WERI-Rb-1 (cell line): Measurements from ENCODE around the gene CPNE7.
"Not testable (repeated sequence)": the region's sequence is repeated elsewhere in the genome, so short reads cannot be mapped to it uniquely, and the experiment has no call there.

ENCODE experiments used
- DNase-seq: peaks from one replicate; pipeline ENCODE4 v3.0.0-alpha.2; 2020
- H3K27ac ChIP-seq: fragments of 250-450 bp; sonication (Bioruptor Pico); 2 replicates; pipeline ENCODE4 v1.5.1; 2020; ENCODE audit warnings: mild to moderate bottlenecking, moderate library complexity
- H3K27me3 ChIP-seq: fragments of 250-450 bp; sonication (Bioruptor Pico); 2 replicates; pipeline ENCODE4 v1.5.1; 2021; ENCODE audit warnings: mild to moderate bottlenecking, low read depth, moderate library complexity; ENCODE audit not compliant: insufficient read depth, severe bottlenecking
- H3K36me3 ChIP-seq: fragments of 250-450 bp; sonication (Bioruptor Pico); 2 replicates; pipeline ENCODE4 v1.5.1; 2020; ENCODE audit warnings: mild to moderate bottlenecking, moderate library complexity
- H3K4me3 ChIP-seq: 2 replicates; pipeline ENCODE4 v1.5.1; 2011; ENCODE audit warnings: low read depth, mild to moderate bottlenecking, control low read depth, low read length
- H3K9me3 ChIP-seq: fragments of 250-450 bp; sonication (Bioruptor Pico); 2 replicates; pipeline ENCODE4 v1.5.1; 2021; ENCODE audit warnings: mild to moderate bottlenecking, moderate library complexity; ENCODE audit not compliant: severe bottlenecking
- CTCF ChIP-seq: IDR thresholded peaks from 2 replicates; pipeline ENCODE4 v1.5.1; 2011; ENCODE audit warnings: low read depth, mild to moderate bottlenecking, control low read depth, inconsistent platforms, low read length

Gene CPNE7

GRCh38 chr16:89586853-89587252 is 11.3 kb downstream of the CPNE7 start:
- Histone ChIP-seq H3K27me3 (no peaks in the 10 kb centered on the region), H3K4me3 (no peak overlapping the region), H3K27ac (no peak overlapping the region), H3K9me3 (no peaks in the 10 kb centered on the region), H3K36me3 (no peaks in the 10 kb centered on the region)
- TF ChIP-seq CTCF, result no peak
- DNase-seq, result no peak

- not testable (repeated sequence) for H3K27ac ChIP-seq, H3K4me3 ChIP-seq, H3K36me3 ChIP-seq, H3K9me3 ChIP-seq, H3K27me3 ChIP-seq, DNase-seq
Observed at GRCh38 chr16:89587676-89588075, 12.1 kb downstream of the CPNE7 start.

DNA sequence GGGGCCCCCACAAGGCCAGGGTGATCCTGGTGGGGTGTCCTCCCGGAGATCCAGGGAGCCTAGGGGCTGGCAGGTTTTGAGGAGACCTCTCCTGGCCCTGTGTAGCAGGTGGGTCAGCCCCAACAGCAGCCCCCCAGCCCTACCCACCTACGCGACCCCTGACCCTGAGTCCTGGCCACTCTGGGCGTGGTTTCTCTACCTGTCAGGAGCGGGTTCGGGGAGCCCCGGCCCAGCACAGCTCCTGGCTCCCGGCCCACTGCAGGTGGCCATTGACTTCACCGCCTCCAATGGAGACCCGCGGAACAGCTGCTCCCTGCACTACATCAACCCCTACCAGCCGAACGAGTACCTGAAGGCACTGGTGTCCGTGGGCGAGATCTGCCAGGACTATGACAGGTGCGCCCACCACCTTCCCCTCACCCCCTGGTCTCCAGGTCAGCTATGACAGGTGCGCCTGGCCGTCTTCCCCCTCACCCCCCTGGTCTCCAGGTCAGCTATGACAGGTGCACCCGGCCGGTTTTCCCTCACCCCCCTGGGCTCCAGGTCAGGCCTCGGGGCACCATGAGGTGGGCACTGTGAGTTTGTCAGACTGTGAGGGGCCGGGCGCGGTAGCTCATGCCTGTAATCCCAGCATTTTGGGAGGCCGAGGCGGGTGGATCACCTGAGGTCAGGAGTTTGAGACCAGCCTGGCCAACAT is 13.0 kb downstream of the CPNE7 start:
- Histone ChIP-seq H3K36me3 (no peaks in the 10 kb centered on the region), H3K4me3 (no peak overlapping the region), H3K27me3 (no peaks in the 10 kb centered on the region), H3K9me3 (no peaks in the 10 kb centered on the region), H3K27ac (no peak overlapping the region)
- TF ChIP-seq CTCF, result no peak
- DNase-seq, result no peak

DNA sequence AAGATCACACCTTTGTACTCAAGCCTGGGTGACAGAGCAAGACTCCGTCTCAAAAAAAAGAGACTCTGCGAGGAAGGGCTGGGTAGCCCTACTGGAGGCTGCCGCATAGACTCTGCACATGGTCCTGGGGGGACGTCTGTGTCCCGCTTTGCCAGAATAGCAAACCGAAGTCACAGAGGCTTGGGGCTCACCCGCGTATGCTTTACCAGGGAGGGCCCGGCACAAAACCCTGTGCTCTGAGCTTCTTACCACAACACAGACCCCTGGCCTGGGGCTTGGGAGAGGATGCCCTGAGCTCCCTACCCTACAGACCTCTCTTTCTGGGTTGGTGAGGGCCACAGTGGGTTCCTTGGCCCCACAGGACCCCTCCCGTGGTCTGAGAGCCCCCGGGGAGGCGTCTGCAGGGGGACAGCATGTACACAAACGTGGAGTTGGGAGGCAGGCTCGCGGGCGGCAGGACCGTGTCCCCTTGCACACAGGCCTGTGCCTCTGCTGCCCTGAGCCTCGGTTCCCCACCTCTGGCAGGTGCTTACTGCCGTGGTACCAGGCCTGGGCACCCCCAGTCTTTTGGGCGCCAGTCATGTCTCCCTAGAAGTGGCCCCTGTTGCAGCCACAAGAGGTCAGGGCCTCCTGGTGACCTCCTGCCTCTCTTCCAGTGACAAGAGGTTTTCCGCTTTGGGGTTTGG is 13.8 kb downstream of the CPNE7 start:
- Histone ChIP-seq H3K36me3 (no peaks in the 10 kb centered on the region), H3K27me3 (no peaks in the 10 kb centered on the region), H3K4me3 (no peak overlapping the region), H3K9me3 (no peaks in the 10 kb centered on the region), H3K27ac (no peak overlapping the region)
- DNase-seq, result no peak
- no peak for TF ChIP-seq CTCF

DNA sequence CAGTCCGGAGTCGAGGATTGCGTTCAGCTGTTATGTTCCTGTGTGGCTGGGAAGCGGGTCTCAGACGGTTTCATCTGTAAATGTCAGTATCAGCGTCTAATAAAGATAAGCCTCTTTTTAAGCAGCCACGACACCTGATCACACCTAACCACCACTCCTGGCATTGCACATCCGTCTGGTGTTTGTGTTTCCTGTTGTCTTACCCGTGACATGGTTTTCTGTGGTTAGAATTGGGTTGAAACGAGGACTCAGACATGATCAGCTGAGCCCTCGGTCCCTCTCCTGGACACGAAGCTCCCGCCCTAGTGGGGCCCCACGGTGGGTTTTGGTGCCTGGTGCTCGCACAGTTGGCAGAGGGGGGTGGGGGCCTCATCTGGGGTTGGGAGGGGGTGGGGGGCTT is 18.3 kb downstream of the CPNE7 start:
- no peak for TF ChIP-seq CTCF
- H3K36me3 ChIP-seq, result no peaks in the 10 kb centered on the region
- DNase-seq, result no peak
- no peaks in the 10 kb centered on the region for H3K9me3 ChIP-seq
- H3K27me3 ChIP-seq, result no peaks in the 10 kb centered on the region
- no peak overlapping the region for H3K4me3 ChIP-seq
- no peak overlapping the region for H3K27ac ChIP-seq

- no peak for TF ChIP-seq CTCF
- H3K27me3 ChIP-seq, result no peaks in the 10 kb centered on the region
- no peaks in the 10 kb centered on the region for H3K9me3 ChIP-seq
- no peaks in the 10 kb centered on the region for H3K36me3 ChIP-seq
- H3K27ac ChIP-seq, result no peak overlapping the region
- H3K4me3 ChIP-seq, result no peak overlapping the region
- DNase-seq, result no peak
Observed at GRCh38 chr16:89595330-89596060, 19.9 kb downstream of the CPNE7 start.
